ENCODE measurements around the gene ZNF664. TPM values are rescaled to one million over a fixed set of nuclear protein-coding genes. Genes with fewer than 3 reads are reported as not detected.

ZNF664 gene
- total RNA-seq, 4 donors from 2014 or later = 120 to 187 (median 138) TPM

DNA sequence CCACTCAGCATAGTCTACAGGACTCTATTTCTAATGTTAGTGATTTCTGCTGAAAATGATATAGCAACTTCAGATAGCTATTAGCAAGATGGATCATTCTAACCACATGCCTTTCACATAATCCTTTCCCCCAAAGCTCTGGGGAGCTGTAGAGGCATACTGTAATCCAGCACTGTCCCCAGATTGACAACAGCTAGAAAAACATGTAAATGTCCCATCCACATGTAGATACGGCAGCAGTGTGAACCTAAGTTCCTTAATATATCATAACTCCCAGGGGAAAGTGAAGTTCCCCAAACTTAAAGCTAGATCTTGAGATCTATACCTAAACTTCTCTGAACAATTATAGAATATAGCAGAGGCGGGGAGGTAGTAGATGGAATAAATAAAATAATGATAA lies 14.0 kb downstream of the ZNF664 start:
- no peaks in the 10 kb centered on the region for H3K9me3 ChIP-seq
- H3K4me1 ChIP-seq = peaks cover 29 to 82% of the 10 kb centered on the region in 2 donors
- H3K27me3 ChIP-seq = no peaks in the 10 kb centered on the region
- intact Hi-C loops (cut with DNase I) = loop anchor here (10.0 kb wide), 1 partner anchor 192 kb away; no protein-coding TSS in a partner anchor
- H3K4me3 ChIP-seq (replicated peaks in 1 of 3) = no peak overlapping the region
- peak overlapping the region; percentile 31 to 87 (median 74) for H3K27ac ChIP-seq
- WGBS, 2 donors = 90 to 91% methylated on average over 2 of the region's 2 CpGs
- no peak for DNase-seq
- TF ChIP-seq CTCF (IDR thresholded peaks at IDR 0.05) (no peak), POLR2A (IDR thresholded peaks at IDR 0.05) (no peak)
- H3K36me3 ChIP-seq = no peaks in the 10 kb centered on the region

- TF ChIP-seq POLR2A (IDR thresholded peaks at IDR 0.05) (no peak), CTCF (IDR thresholded peaks at IDR 0.05) (no peak)
- intact Hi-C loops (cut with DNase I) = loop anchor here (10.0 kb wide), 1 partner anchor 194 kb away; no protein-coding TSS in a partner anchor
- Histone ChIP-seq H3K4me1 (peaks cover 33 to 94% of the 10 kb centered on the region in 2 donors), H3K27me3 (no peaks in the 10 kb centered on the region), H3K36me3 (no peaks in the 10 kb centered on the region), H3K4me3 (replicated peaks in 1 of 3) (no peak overlapping the region), H3K9me3 (no peaks in the 10 kb centered on the region), H3K27ac (peak overlapping the region; percentile 77 to 87 (median 78))
- no peak for DNase-seq
- WGBS, 2 donors = 94 to 96% methylated on average over 5 of the region's 5 CpGs
Observed at GRCh38 chr12:123989168-123989567, 16.2 kb downstream of the ZNF664 start.

GRCh38 chr12:123989753-123990152 lies 16.7 kb downstream of the ZNF664 start:
- no peaks in the 10 kb centered on the region for H3K9me3 ChIP-seq
- H3K27me3 ChIP-seq = no peaks in the 10 kb centered on the region
- intact Hi-C loops (cut with DNase I) = loop anchor here (10.0 kb wide), 1 partner anchor 195 kb away; no protein-coding TSS in a partner anchor
- H3K4me1 ChIP-seq = peaks cover 33 to 93% of the 10 kb centered on the region in 2 donors
- DNase-seq = no peak
- H3K27ac ChIP-seq = peak overlapping the region; percentile 77 to 87 (median 78)
- no peaks in the 10 kb centered on the region for H3K36me3 ChIP-seq
- TF ChIP-seq CTCF (IDR thresholded peaks at IDR 0.05) (no peak), POLR2A (IDR thresholded peaks at IDR 0.05) (peak in 1 of 2 donors; percentile 14)
- WGBS, 2 donors = 30 to 50% methylated on average over 1 of the region's 1 CpG
- no peak overlapping the region for H3K4me3 ChIP-seq (replicated peaks in 1 of 3)

- WGBS, 2 donors = 88% methylated on average over 4 of the region's 4 CpGs
- Histone ChIP-seq H3K4me3 (replicated peaks in 1 of 3) (no peak overlapping the region), H3K27me3 (no peaks in the 10 kb centered on the region), H3K9me3 (no peaks in the 10 kb centered on the region), H3K36me3 (no peaks in the 10 kb centered on the region), H3K4me1 (peaks cover 41 to 93% of the 10 kb centered on the region in 2 donors), H3K27ac (peak overlapping the region; percentile 48 to 87 (median 71))
- TF ChIP-seq POLR2A (IDR thresholded peaks at IDR 0.05) = no peak
- no peak for TF ChIP-seq CTCF (IDR thresholded peaks at IDR 0.05)
- intact Hi-C loops (cut with DNase I) = no loop called here
- DNase-seq = no peak
Observed at GRCh38 chr12:123990511-123990910, 17.5 kb downstream of the ZNF664 start.

- Histone ChIP-seq H3K4me3 (replicated peaks in 1 of 3) (no peak overlapping the region), H3K27ac (peak overlapping the region; percentile 57 to 87 (median 71)), H3K4me1 (peaks cover 33 to 93% of the 10 kb centered on the region in 2 donors), H3K36me3 (no peaks in the 10 kb centered on the region), H3K27me3 (no peaks in the 10 kb centered on the region), H3K9me3 (no peaks in the 10 kb centered on the region)
- 92 to 97% methylated on average over 2 of the region's 2 CpGs for WGBS, 2 donors
- TF ChIP-seq POLR2A (IDR thresholded peaks at IDR 0.05) (no peak), CTCF (IDR thresholded peaks at IDR 0.05) (no peak)
- intact Hi-C loops (cut with DNase I) = no loop called here
- DNase-seq = no peak
Observed at GRCh38 chr12:123991372-123991951, 18.4 kb downstream of the ZNF664 start.

Data from thyroid gland (tissue), 4 donors.